ENCODE measurements around the gene NDUFB8.

DNA sequence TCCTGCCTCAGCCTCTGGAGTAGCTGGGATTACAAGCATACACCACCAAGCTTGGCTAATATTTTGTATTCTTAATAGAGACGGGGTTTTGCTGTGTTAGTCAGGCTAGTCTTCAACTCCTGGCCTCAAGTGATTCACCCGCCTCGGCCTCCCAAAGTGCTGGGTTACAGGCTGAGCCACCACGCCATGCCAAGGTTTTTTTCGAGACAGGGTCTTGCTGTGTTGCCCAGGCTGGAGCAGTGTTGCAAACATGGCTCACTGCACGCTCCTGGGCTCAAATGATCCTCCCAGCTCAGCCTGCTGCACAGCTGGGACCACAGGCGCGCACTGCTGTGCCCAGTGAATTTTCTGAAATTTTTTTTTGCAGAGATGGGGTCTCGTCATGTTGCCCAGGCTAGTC, 6.7 kb downstream of the NDUFB8 start:
- TF ChIP-seq, protein P1, sequence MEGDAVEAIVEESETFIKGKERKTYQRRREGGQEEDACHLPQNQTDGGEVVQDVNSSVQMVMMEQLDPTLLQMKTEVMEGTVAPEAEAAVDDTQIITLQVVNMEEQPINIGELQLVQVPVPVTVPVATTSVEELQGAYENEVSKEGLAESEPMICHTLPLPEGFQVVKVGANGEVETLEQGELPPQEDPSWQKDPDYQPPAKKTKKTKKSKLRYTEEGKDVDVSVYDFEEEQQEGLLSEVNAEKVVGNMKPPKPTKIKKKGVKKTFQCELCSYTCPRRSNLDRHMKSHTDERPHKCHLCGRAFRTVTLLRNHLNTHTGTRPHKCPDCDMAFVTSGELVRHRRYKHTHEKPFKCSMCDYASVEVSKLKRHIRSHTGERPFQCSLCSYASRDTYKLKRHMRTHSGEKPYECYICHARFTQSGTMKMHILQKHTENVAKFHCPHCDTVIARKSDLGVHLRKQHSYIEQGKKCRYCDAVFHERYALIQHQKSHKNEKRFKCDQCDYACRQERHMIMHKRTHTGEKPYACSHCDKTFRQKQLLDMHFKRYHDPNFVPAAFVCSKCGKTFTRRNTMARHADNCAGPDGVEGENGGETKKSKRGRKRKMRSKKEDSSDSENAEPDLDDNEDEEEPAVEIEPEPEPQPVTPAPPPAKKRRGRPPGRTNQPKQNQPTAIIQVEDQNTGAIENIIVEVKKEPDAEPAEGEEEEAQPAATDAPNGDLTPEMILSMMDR (IDR thresholded peaks at IDR 0.05; ENCODE audit: borderline replicate concordance, extremely low read depth, low read length, poor library complexity, severe bottlenecking) = no peak
- TF ChIP-seq EZH2 (IDR thresholded peaks at IDR 0.05; ENCODE audit: borderline replicate concordance, low read depth, low read length, severe bottlenecking) = no peak
